Thoracic aorta endothelial cell (primary cell): ENCODE data around the gene RELL2. TPM values are rescaled to one million over a fixed set of nuclear protein-coding genes. Genes with fewer than 3 reads are reported as not detected.

Source experiments
- small RNA-seq: library from RNA; depleted of rRNA; stranded (forward); fragments of <200 nt; gene quantifications from one replicate; pipeline ENCODE3, GENCODE V24; 2012
- total RNA-seq: library from RNA; depleted of rRNA; stranded (reverse); fragments of >200 nt; gene quantifications from 2 replicates; pipeline ENCODE4 v1.2.3, GENCODE V29; 2012

Gene RELL2, protein sequence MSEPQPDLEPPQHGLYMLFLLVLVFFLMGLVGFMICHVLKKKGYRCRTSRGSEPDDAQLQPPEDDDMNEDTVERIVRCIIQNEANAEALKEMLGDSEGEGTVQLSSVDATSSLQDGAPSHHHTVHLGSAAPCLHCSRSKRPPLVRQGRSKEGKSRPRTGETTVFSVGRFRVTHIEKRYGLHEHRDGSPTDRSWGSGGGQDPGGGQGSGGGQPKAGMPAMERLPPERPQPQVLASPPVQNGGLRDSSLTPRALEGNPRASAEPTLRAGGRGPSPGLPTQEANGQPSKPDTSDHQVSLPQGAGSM
- 3.1 and 3.7 TPM in 2 replicates for total RNA-seq

DNA sequence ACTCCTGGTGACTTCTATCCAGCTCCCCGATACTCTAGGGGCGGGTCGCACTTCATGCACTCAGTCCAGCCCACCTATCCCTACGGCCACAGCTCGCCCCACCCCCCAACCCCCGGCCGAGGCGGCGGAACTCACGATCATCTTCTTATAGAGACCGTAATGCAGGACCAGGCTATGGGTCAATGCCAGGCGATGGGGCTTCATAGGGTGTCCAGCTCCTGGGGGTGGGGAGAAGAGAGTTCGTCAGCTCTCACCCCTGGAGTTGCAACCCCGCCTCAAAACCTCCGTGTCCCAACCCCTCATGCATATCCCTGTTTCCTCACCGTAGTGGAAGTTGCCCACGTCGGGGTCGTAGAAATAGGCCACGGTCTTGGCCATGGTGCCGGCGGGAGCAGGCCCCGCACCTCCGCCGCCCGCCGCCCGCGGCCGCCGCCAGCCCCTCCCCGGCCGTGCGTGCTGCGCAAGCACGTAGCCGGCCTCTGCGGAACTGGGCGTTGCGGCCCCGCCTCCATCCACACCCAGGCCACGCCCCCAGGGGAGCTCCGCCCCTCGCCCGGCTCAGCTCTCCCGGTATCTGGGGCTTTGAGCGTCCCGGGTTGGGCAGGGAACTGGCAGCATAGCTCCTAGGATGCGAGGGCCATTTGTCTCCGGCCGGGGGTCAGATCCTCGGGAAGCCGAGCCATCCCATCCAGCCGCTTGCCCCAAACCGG, at the start of gene RELL2, which contains the start of gene HDAC3:
RELL2 (plus strand) TSS at position 585 of the 710 bp plus-strand sequence. CDS start 1,229 bp downstream, outside the sequence.
HDAC3 (minus strand) TSS at position 437 of the 710 bp plus-strand sequence; CDS start at position 378, 59 bp downstream.

DNA sequence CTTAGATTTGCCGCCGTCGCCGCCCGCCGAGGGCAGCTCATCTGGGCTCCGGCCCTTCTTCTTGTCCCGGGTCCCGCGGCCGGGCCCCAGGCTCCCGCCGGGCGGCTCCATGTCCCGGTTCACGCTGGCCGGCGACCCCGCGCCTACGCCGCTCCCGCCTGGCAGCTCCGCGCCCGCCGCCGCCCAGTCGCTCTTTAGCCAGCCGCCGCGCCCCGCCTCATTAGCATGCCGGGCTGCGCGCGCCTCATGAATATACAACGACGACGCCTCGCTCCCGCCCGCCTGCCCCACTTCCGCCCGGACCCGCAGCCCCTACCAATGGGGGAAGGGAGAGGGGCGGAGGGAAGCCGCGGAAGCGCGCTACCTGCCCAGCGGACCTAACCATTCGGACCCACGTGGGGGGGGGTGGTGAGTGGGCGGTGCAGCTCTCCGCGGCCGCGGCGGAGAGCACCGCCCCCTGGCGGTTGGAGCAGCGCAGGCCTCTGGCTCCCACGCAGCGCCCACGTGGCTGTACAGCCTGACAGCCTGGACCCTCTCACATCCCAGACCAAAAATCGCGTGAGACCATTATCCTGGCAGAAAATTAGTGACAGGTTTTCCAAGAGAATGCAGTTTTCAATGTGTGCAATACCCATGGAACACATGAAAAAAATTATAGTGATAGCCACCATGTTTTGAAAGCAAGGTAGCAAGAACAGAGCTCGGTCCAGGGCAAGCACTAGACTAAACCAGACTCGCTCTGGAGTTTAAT, 17.8 kb upstream of the RELL2 start, which contains the start of gene DIAPH1:
DIAPH1 (minus strand) TSS at position 197 of the 751 bp plus-strand sequence; CDS start at position 111, 86 bp downstream.

DNA sequence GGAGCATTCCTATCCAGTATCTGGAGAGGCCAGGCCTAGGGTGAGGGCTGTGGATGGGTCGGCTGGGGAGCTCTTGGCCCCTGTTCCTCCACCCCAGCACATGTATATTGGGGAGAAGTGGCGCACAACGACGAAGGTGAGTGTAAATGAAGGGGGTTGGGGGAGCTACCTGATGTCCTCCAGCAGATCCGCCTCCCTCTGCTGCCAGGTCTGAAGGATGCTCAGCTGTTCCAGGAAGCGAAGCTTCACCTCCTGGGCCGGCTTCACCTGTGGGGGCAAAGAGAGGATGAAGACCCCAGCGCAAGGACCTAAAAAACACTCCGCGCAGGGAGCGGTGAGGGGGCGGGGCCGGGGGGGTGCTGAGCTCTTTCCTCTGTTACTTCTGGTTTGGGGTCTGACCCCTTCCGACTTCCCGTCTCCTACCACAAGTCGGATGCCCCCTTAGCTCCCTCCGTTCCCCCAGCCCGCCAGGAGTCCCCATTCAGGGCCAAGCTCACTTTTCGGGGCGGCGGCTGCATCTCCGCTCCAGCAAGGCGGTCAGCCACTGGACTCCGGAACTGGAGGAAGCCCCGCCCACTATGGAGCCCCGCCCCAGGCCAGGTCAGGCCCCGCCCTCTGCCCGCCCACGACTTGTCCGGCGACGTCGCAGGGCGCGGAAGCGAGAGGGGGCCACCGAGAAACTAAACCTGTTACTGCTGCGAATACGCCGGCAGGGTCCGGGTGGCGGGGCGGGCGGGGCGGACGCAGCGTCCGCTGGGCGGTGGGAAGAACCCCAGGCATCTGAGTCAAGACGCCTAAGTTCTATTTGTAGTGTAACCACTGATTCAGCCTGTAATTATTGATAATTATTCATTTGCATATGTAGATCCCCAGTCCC, 14.3 kb downstream of the RELL2 start, which contains the start of gene FCHSD1:
FCHSD1 (minus strand) TSS at position 568 of the 877 bp plus-strand sequence; CDS start at position 518, 50 bp downstream.

DNA sequence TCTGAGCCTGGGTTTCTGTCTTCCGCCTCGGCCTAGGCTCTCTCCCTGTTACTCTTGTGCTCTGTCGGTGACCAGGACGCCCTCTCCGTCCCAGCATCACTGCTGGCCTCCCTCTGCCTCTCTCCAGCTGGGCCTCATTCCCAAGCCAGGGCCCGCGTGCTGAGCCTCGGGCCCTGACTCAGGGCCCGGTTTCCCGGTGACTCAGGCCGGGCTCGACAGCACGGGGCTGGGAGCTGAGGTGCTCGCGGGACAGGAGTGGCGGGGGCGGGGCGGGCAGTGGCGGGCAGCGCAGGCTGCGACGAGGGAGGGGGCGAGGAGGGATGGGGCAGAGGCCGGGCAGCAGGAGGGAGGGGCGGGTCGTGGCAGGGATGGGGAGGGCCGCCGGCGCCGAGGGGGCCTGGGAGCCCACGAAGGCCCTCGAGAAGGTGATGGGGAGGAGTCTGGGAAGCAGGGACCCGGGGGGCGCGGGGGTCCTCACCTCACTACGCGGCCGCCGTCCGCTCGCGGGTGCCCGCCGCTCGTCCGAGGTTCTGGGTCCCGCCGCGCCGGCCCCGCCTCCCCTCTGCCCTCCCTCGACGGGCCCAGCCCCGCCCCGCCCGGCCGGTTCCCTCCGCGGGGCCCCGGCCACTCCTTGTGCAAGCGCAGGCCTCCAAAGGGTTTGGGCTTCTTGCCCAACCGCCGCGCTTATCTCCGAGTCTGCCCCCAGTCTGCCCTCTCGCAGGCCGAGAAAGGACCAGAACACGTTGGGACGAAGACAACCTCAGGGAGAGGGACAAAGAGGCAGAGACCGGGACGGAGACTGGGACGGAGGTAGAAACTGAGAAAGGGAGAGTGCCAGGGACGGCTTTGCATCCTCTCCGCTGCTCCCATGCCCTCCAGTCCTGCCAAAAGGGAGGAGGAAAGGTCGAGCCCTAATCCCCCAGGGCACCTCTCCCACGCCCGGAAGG, 45.2 kb downstream of the RELL2 start, which contains the start of gene ARAP3:
ARAP3 (minus strand) TSS at position 536 of the 947 bp plus-strand sequence. CDS start 1,744 bp downstream, outside the sequence.

Small RNA genes lying within 50 kb of the gene (small RNA-seq; reads per million reads assigned to genes)
- gene RPS27AP10, result not detected

Other genes starting within 250 kb of the RELL2 start
- gene PCDHGB4, start 249.3 kb upstream of the RELL2 start, total RNA-seq, result 5.6 and 9.7 TPM in 2 replicates
- gene PCDHGA8, start 244.4 kb upstream of the RELL2 start, total RNA-seq, result 0.72 and 1.6 TPM in 2 replicates
- 9.1 and 13.4 TPM in 2 replicates for gene PCDHGB5, start 239.1 kb upstream of the RELL2 start, total RNA-seq
- gene PCDHGA9, start 234.2 kb upstream of the RELL2 start, total RNA-seq, result 4.3 and 4.6 TPM in 2 replicates
- gene PCDHGB6, start 229.0 kb upstream of the RELL2 start, total RNA-seq, result 2.9 and 3.3 TPM in 2 replicates
- 4.7 and 5.5 TPM in 2 replicates for gene PCDHGA10, start 224.0 kb upstream of the RELL2 start, total RNA-seq
- 9.4 and 9.8 TPM in 2 replicates for gene PCDHGB7, start 219.3 kb upstream of the RELL2 start, total RNA-seq
- 12.5 and 13.6 TPM in 2 replicates for gene PCDHGA11, start 215.9 kb upstream of the RELL2 start, total RNA-seq
- gene PCDHGA12, start 206.5 kb upstream of the RELL2 start, total RNA-seq, result 10.8 and 12.6 TPM in 2 replicates
- 13.3 and 19.6 TPM in 2 replicates for gene PCDHGC3, start 161.0 kb upstream of the RELL2 start, total RNA-seq
- 1.3 and 1.9 TPM in 2 replicates for gene PCDHGC4, start 152.0 kb upstream of the RELL2 start, total RNA-seq
- gene PCDHGC5, start 147.9 kb upstream of the RELL2 start, total RNA-seq, result 1.1 and 1.3 TPM in 2 replicates
- 45.7 and 62.2 TPM in 2 replicates for gene DIAPH1, start 18.0 kb upstream of the RELL2 start, total RNA-seq
- gene HDAC3, start 148 bp upstream of the RELL2 start, total RNA-seq, result 43.4 and 44.0 TPM in 2 replicates
- 25.8 and 26.2 TPM in 2 replicates for gene FCHSD1, start 14.4 kb downstream of the RELL2 start, total RNA-seq
- 55.6 and 71.6 TPM in 2 replicates for gene ARAP3, start 45.2 kb downstream of the RELL2 start, total RNA-seq
- 163 and 194 TPM in 2 replicates for gene PCDH1, start 241.4 kb downstream of the RELL2 start, total RNA-seq